Non-pigmented ciliary epithelial cell (primary cell): ENCODE results near the gene NELL1.

Source experiments
- DNase-seq: peaks from one replicate; pipeline ENCODE4 v3.0.0-alpha.2; 2010; ENCODE audit warnings: low read depth

NELL1 gene

GRCh38 chr11:21566521-21567117 lies 897.2 kb downstream of the NELL1 start:
- DNase-seq: no peak

GRCh38 chr11:21567645-21568290 lies 898.4 kb downstream of the NELL1 start:
- no peak for DNase-seq

GRCh38 chr11:21572210-21572609 lies 902.8 kb downstream of the NELL1 start:
- no peak for DNase-seq

GRCh38 chr11:21582791-21583190 lies 913.4 kb downstream of the NELL1 start:
- no peak for DNase-seq

GRCh38 chr11:21588754-21589153 lies 919.4 kb downstream of the NELL1 start:
- no peak for DNase-seq

GRCh38 chr11:21602699-21603098 lies 933.3 kb downstream of the NELL1 start:
- no peak for DNase-seq

- DNase-seq: no peak
Observed at GRCh38 chr11:21603886-21604285, 934.5 kb downstream of the NELL1 start.

GRCh38 chr11:21604564-21604963 lies 935.2 kb downstream of the NELL1 start:
- DNase-seq: no peak

GRCh38 chr11:21612326-21612725 lies 942.9 kb downstream of the NELL1 start:
- no peak for DNase-seq

GRCh38 chr11:21614961-21615360 lies 945.6 kb downstream of the NELL1 start:
- no peak for DNase-seq

- DNase-seq: no peak
Observed at GRCh38 chr11:21615955-21616371, 946.6 kb downstream of the NELL1 start.

GRCh38 chr11:21622566-21622965 lies 953.2 kb downstream of the NELL1 start:
- no peak for DNase-seq

GRCh38 chr11:21622995-21623394 lies 953.6 kb downstream of the NELL1 start:
- DNase-seq: no peak
